Endothelial cell of umbilical vein (primary cell): ENCODE measurements around the gene CTNNA2. TPM values are rescaled to one million over a fixed set of nuclear protein-coding genes. Genes with fewer than 3 reads are reported as not detected.

Experiments used
- BruUV-seq: library from RNA; stranded (reverse); fragments of 400-500 nt; replicated peaks from 2 replicates; lab custom pipeline; 2021; lab: Mats Ljungman, UMichigan
- CTCF ChIA-PET: fragments of 300-600, 350-600 bp; sonication (Branson Sonifier 250); formaldehyde crosslinking; loops from one replicate; lab custom pipeline; 2021; ENCODE audit warnings: antibody characterized with exemption, inconsistent platforms; lab: Charles Lee
- POLR2A ChIA-PET: fragments of 300-600, 350-600 bp; sonication (Branson Sonifier 250); formaldehyde crosslinking; loops from one replicate; lab custom pipeline; 2021; ENCODE audit warnings: antibody characterized with exemption, inconsistent platforms; lab: Charles Lee
- DNase-seq: peaks from one replicate; pipeline ENCODE4 v3.0.0-alpha.2; 2011; ENCODE audit warnings: low read depth, low spot score
- FAIRE-seq: peaks from 2 replicates; lab custom pipeline; 2011; peaks lifted over from hg19 to GRCh38; lab: Jason Lieb, UNC
- H2AFZ ChIP-seq: 2 replicates; pipeline ENCODE4 v1.6.0; 2012; ENCODE audit warnings: low read depth, low read length, control low read depth, inconsistent platforms
- H3K27ac ChIP-seq: 2 replicates; pipeline ENCODE4 v1.5.1; 2011; ENCODE audit warnings: low read depth, mild to moderate bottlenecking, control low read depth, low read length, moderate library complexity; ENCODE audit not compliant: insufficient read depth
- H3K27me3 ChIP-seq, 2 experiments: 2 replicates each; pipeline versions ENCODE4 v1.6.0 to v1.6.1; 2011; ENCODE audit warnings: low read length in 2 of 2, mixed read lengths in 1 of 2; ENCODE audit not compliant: control insufficient read depth in 2 of 2, insufficient read depth in 2 of 2
- H3K36me3 ChIP-seq, 2 experiments: 2 replicates in 1 of 2; 3 replicates in 1 of 2; pipeline ENCODE4 v1.5.1; 2011; ENCODE audit warnings: low read length in 2 of 2, mild to moderate bottlenecking in 1 of 2, moderate library complexity in 1 of 2; ENCODE audit not compliant: control insufficient read depth in 2 of 2, insufficient read depth in 2 of 2; ENCODE audit errors: extremely low read depth in 1 of 2
- H3K4me1 ChIP-seq: 3 replicates; pipeline ENCODE4 v1.5.1; 2011; ENCODE audit warnings: mild to moderate bottlenecking, low read length; ENCODE audit not compliant: control insufficient read depth, insufficient read depth; ENCODE audit errors: extremely low read depth
- H3K4me2 ChIP-seq: 2 replicates; pipeline ENCODE4 v1.6.1; 2011; ENCODE audit warnings: low read length, control low read depth, mixed read lengths; ENCODE audit not compliant: insufficient read depth
- H3K4me3 ChIP-seq, 3 experiments: fragments of 200-600 bp in 1 of 3; sonication (generic), shearing (Covaris generic) in 1 of 3; replicated peaks in 1 of 3; 2 replicates each; pipeline ENCODE4 v1.5.1; 2011 to 2016; ENCODE audit warnings: control low read depth in 3 of 3, low read length in 3 of 3, mild to moderate bottlenecking in 2 of 3, inconsistent platforms in 1 of 3, low read depth in 1 of 3, moderate library complexity in 1 of 3; ENCODE audit not compliant: insufficient read depth in 1 of 3
- H3K79me2 ChIP-seq: 2 replicates; pipeline ENCODE4 v1.6.0; 2012; ENCODE audit warnings: low read length, inconsistent platforms; ENCODE audit not compliant: control insufficient read depth, insufficient read depth
- H3K9ac ChIP-seq: replicated peaks from 2 replicates; pipeline ENCODE3; 2011; ENCODE audit warnings: low read length, control low read depth; ENCODE audit not compliant: insufficient read depth; ENCODE audit errors: extremely low read depth
- H3K9me1 ChIP-seq: replicated peaks from 3 replicates; pipeline ENCODE4 v1.6.0; 2011; ENCODE audit warnings: mild to moderate bottlenecking, low read length; ENCODE audit not compliant: control insufficient read depth, insufficient read depth; ENCODE audit errors: extremely low read depth
- H3K9me3 ChIP-seq: replicated peaks from 2 replicates; pipeline ENCODE4 v1.5.1; 2012; ENCODE audit warnings: low read length, inconsistent platforms; ENCODE audit not compliant: control insufficient read depth, insufficient read depth
- H4K20me1 ChIP-seq: replicated peaks from 2 replicates; pipeline ENCODE3; 2011; ENCODE audit warnings: mild to moderate bottlenecking, low read length; ENCODE audit not compliant: control insufficient read depth, insufficient read depth; ENCODE audit errors: extremely low read depth
- EZH2 ChIP-seq: IDR thresholded peaks from 2 replicates; pipeline ENCODE4 v1.6.1; 2012; ENCODE audit warnings: borderline replicate concordance, low read depth, mild to moderate bottlenecking, moderate library complexity, low read length, inconsistent platforms; ENCODE audit not compliant: severe bottlenecking
- GATA2 ChIP-seq: IDR thresholded peaks from 2 replicates; pipeline ENCODE4 v1.7.0; 2011; ENCODE audit warnings: low read depth, mild to moderate bottlenecking, moderate library complexity, mixed read lengths, low read length; ENCODE audit not compliant: insufficient read length, insufficient read depth
- JUN ChIP-seq: IDR thresholded peaks from 2 replicates; pipeline ENCODE4 v1.6.1; 2011; ENCODE audit warnings: borderline replicate concordance, low read depth; ENCODE audit not compliant: insufficient read length, insufficient read depth
- MYC ChIP-seq: IDR thresholded peaks from one replicate; pipeline ENCODE4 v1.6.1; 2011; ENCODE audit warnings: mild to moderate bottlenecking, low read depth, low read length
- POLR2A ChIP-seq: IDR thresholded peaks from 2 replicates; pipeline ENCODE4 v1.6.1; 2012; ENCODE audit warnings: low read depth, mild to moderate bottlenecking, control low read depth, low read length
- POLR2AphosphoS5 ChIP-seq: IDR thresholded peaks from 2 replicates; pipeline ENCODE4 v1.6.1; 2012; ENCODE audit warnings: low read depth, mild to moderate bottlenecking, control low read depth, low read length, moderate library complexity; ENCODE audit not compliant: insufficient read depth
- dilution Hi-C: fragments of 300-500 bp; cut with MboI; formaldehyde crosslinking; loops from one replicate; pipeline ENCODE4 v1.15.0; 2019; ENCODE audit warnings: low sequenced_read_pairs; ENCODE audit not compliant: extremely low pct_ligation_motif_present
- intact Hi-C: fragments of 100-400 bp; cut with micrococcal nuclease; formaldehyde crosslinking; loops from one replicate; pipeline ENCODE4 v1.10.0; 2022
- polyA plus RNA-seq, 4 experiments: library from polyadenylated mRNA; depleted of rRNA in 3 of 4; stranded (reverse) in 3 of 4; unstranded in 1 of 4; fragments of >200 nt; gene quantifications; 2 replicates each; pipeline versions ENCODE4 v1.2.1 to v1.2.3, GENCODE V29; 2011 to 2012; ENCODE audit warnings: missing spikeins in 1 of 4
- total RNA-seq: library from RNA; stranded (reverse); gene quantifications from 2 replicates; pipeline ENCODE4 v1.2.3, GENCODE V29; 2021
- TF ChIP-seq, protein P1 (sequence below), 2 donors: IDR thresholded peaks; 1 replicate in 1 of 2; 2 replicates in 1 of 2; pipeline ENCODE4 v1.5.1; 2011; ENCODE audit warnings: low read length in 2 of 2, mild to moderate bottlenecking in 2 of 2, moderate library complexity in 2 of 2, control low read depth in 1 of 2, inconsistent platforms in 1 of 2, low read depth in 1 of 2; ENCODE audit not compliant: insufficient read depth in 1 of 2; ENCODE audit errors: extremely low read depth in 1 of 2
- TF ChIP-seq, protein P2 (sequence below): IDR thresholded peaks from 2 replicates; pipeline ENCODE4 v1.6.1; 2011; ENCODE audit not compliant: insufficient read depth, insufficient read length

Gene CTNNA2
- total and polyA plus RNA-seq, 2 donors (not counting 3 experiments of a cell fraction or from before 2014, with no cell fraction given): not detected

DNA sequence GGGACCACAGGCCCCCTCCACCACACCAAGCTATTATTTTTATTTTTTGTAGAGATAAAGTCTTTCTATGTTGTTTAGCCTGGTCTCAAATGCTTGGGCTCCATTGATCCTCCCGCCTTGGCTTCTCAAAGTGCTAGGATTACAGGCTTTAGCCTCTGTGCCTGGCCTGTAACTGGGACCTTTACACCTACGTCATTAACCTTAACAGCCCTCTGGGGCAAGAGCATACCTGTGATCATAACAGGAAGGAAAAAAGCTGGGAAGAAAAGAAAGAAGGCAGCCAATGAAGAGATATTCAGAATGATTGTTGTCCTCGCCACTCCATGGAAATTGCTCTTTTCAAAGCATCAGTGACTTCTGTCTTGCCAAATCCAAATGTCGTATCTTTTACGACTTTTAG, 453.5 kb downstream of the CTNNA2 start:
- FAIRE-seq (no peak), DNase-seq (no peak)
- CTCF ChIA-PET: no interaction called here
- Histone ChIP-seq H3K27me3 (no peaks in the 10 kb centered on the region), H4K20me1 (no peaks in the 10 kb centered on the region), H3K4me1 (no peaks in the 10 kb centered on the region), H3K36me3 (no peaks in the 10 kb centered on the region), H3K27ac (no peak overlapping the region), H3K4me3 (no peak overlapping the region), H3K9me3 (peaks cover 5% of the 10 kb centered on the region), H3K9ac (no peak overlapping the region), H3K4me2 (no peak overlapping the region), H3K9me1 (no peaks in the 10 kb centered on the region), H2AFZ (no peak overlapping the region), H3K79me2 (no peaks in the 10 kb centered on the region)
- POLR2A ChIA-PET: no interaction called here
- no peak for TF ChIP-seq MYC
- no peak for TF ChIP-seq JUN
- TF ChIP-seq, protein P1, sequence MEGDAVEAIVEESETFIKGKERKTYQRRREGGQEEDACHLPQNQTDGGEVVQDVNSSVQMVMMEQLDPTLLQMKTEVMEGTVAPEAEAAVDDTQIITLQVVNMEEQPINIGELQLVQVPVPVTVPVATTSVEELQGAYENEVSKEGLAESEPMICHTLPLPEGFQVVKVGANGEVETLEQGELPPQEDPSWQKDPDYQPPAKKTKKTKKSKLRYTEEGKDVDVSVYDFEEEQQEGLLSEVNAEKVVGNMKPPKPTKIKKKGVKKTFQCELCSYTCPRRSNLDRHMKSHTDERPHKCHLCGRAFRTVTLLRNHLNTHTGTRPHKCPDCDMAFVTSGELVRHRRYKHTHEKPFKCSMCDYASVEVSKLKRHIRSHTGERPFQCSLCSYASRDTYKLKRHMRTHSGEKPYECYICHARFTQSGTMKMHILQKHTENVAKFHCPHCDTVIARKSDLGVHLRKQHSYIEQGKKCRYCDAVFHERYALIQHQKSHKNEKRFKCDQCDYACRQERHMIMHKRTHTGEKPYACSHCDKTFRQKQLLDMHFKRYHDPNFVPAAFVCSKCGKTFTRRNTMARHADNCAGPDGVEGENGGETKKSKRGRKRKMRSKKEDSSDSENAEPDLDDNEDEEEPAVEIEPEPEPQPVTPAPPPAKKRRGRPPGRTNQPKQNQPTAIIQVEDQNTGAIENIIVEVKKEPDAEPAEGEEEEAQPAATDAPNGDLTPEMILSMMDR (IDR thresholded peaks at IDR 0.05; ENCODE audit: extremely low read depth in 1 of 2, insufficient read depth in 1 of 2, low read depth in 1 of 2, low read length in 2 of 2): no peak
- TF ChIP-seq POLR2A: no peak
- no peak for TF ChIP-seq GATA2
- TF ChIP-seq, protein P2, sequence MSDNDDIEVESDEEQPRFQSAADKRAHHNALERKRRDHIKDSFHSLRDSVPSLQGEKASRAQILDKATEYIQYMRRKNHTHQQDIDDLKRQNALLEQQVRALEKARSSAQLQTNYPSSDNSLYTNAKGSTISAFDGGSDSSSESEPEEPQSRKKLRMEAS: no peak
- no peak for TF ChIP-seq POLR2AphosphoS5
- dilution Hi-C loops: no loop called here
- intact Hi-C loops: no loop called here
- BruUV-seq: no TSS peak

DNA sequence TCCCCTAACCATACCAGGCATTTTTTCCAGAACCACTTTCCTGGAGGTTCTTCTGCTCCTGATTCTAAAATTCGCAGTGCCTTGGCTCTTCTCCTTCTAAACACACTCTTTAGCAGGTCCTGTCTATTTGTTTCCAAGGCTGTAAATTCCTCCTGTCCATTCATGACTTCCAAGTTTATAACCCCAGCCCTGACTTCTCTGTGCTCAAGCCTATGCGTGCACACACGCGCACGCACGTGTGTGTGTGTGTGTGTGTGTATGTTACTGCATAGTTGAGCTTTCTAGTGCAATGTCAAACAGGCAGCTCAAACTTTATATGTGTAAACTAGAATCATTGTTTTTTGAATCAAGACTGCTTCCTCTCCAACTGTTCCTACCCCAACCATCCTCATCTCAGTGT, 454.0 kb downstream of the CTNNA2 start:
- Histone ChIP-seq H3K36me3 (no peaks in the 10 kb centered on the region), H3K27ac (no peak overlapping the region), H3K4me2 (no peak overlapping the region), H2AFZ (no peak overlapping the region), H3K9ac (no peak overlapping the region), H3K9me1 (no peaks in the 10 kb centered on the region), H4K20me1 (no peaks in the 10 kb centered on the region), H3K4me3 (no peak overlapping the region), H3K79me2 (no peaks in the 10 kb centered on the region), H3K27me3 (no peaks in the 10 kb centered on the region), H3K4me1 (no peaks in the 10 kb centered on the region), H3K9me3 (peaks cover 5% of the 10 kb centered on the region)
- POLR2A ChIA-PET: no interaction called here
- CTCF ChIA-PET: no interaction called here
- intact Hi-C loops: no loop called here
- dilution Hi-C loops: no loop called here
- TF ChIP-seq EZH2: no peak
- TF ChIP-seq POLR2A: no peak
- DNase-seq (no peak), FAIRE-seq (no peak)
- no TSS peak for BruUV-seq
